Keratinocyte (primary cell): Measurements from ENCODE around the gene MAGI2. TPM values are rescaled to one million over a fixed set of nuclear protein-coding genes. Genes with fewer than 3 reads are reported as not detected.

Experiments used
- DNase-seq: peaks from one replicate; pipeline ENCODE4 v3.0.0-alpha.2; 2011; ENCODE audit warnings: low read depth, missing footprints, low spot score
- FAIRE-seq: peaks from 2 replicates; lab custom pipeline; 2011; peaks lifted over from hg19 to GRCh38; lab: Jason Lieb, UNC
- H2AFZ ChIP-seq: 2 replicates; pipeline ENCODE4 v1.6.0; 2012; ENCODE audit warnings: low read length, control low read depth, inconsistent platforms; ENCODE audit not compliant: control insufficient read depth
- H3K27ac ChIP-seq: 2 replicates; pipeline ENCODE4 v1.5.1; 2011; ENCODE audit warnings: low read length; ENCODE audit not compliant: control insufficient read depth, insufficient read depth
- H3K27me3 ChIP-seq: 3 replicates; pipeline ENCODE4 v1.6.0; 2011; ENCODE audit warnings: low read length; ENCODE audit not compliant: control insufficient read depth, insufficient read depth; ENCODE audit errors: extremely low read depth
- H3K36me3 ChIP-seq, 2 experiments: 2 replicates in 1 of 2; 3 replicates in 1 of 2; pipeline ENCODE4 v1.5.1; 2011; ENCODE audit warnings: low read length in 2 of 2, mild to moderate bottlenecking in 1 of 2; ENCODE audit not compliant: control insufficient read depth in 2 of 2, insufficient read depth in 2 of 2; ENCODE audit errors: extremely low read depth in 1 of 2
- H3K4me1 ChIP-seq: 3 replicates; pipeline ENCODE4 v1.5.1; 2011; ENCODE audit warnings: low read length; ENCODE audit not compliant: control insufficient read depth, insufficient read depth; ENCODE audit errors: extremely low read depth
- H3K4me2 ChIP-seq: 3 replicates; pipeline ENCODE4 v1.6.0; 2011; ENCODE audit warnings: low read depth, low read length; ENCODE audit not compliant: control insufficient read depth, insufficient read depth; ENCODE audit errors: extremely low read depth
- H3K4me3 ChIP-seq, 3 experiments: fragments of 200-600 bp in 1 of 3; sonication (generic) in 1 of 3; 2 replicates in 2 of 3; 3 replicates in 1 of 3; pipeline ENCODE4 v1.5.1; 2011 to 2016; ENCODE audit warnings: low read length in 3 of 3, mild to moderate bottlenecking in 3 of 3, control low read depth in 2 of 3, inconsistent platforms in 1 of 3, low read depth in 1 of 3, mixed read lengths in 1 of 3, mixed run types in 1 of 3, moderate library complexity in 1 of 3; ENCODE audit not compliant: control insufficient read depth in 2 of 3, insufficient read depth in 2 of 3; ENCODE audit errors: extremely low read depth in 1 of 3
- H3K79me2 ChIP-seq: 2 replicates; pipeline ENCODE4 v1.6.0; 2012; ENCODE audit warnings: low read length; ENCODE audit not compliant: control insufficient read depth, insufficient read depth
- H3K9ac ChIP-seq: 3 replicates; pipeline ENCODE4 v1.6.0; 2011; ENCODE audit warnings: low read length; ENCODE audit not compliant: control insufficient read depth, insufficient read depth; ENCODE audit errors: extremely low read depth
- H3K9me1 ChIP-seq: 3 replicates; pipeline ENCODE4 v1.6.0; 2011; ENCODE audit warnings: low read length; ENCODE audit not compliant: control insufficient read depth, insufficient read depth; ENCODE audit errors: extremely low read depth
- H3K9me3 ChIP-seq: 2 replicates; pipeline ENCODE4 v1.5.1; 2012; ENCODE audit warnings: low read depth, low read length; ENCODE audit not compliant: control insufficient read depth
- H4K20me1 ChIP-seq: 3 replicates; pipeline ENCODE4 v1.6.0; 2011; ENCODE audit warnings: low read length; ENCODE audit not compliant: control insufficient read depth, insufficient read depth; ENCODE audit errors: extremely low read depth
- CTCF ChIP-seq, 3 experiments: IDR thresholded peaks in 1 of 3; conservative IDR thresholded peaks in 1 of 3; optimal IDR thresholded peaks in 1 of 3; 2 replicates in 2 of 3; 3 replicates in 1 of 3; pipeline versions ENCODE3 to v1.5.1; 2011; ENCODE audit warnings: low read length in 3 of 3, mild to moderate bottlenecking in 3 of 3, moderate library complexity in 2 of 3, control low read depth in 1 of 3, inconsistent platforms in 1 of 3; ENCODE audit not compliant: insufficient read depth in 2 of 3; ENCODE audit errors: extremely low read depth in 1 of 3
- EZH2 ChIP-seq: IDR thresholded peaks from one replicate; pipeline ENCODE4 v1.6.1; 2012; ENCODE audit warnings: inconsistent platforms, mild to moderate bottlenecking, low read length, moderate library complexity
- dilution Hi-C: fragments of 300-500 bp; cut with MboI; formaldehyde crosslinking; loops from one replicate; pipeline ENCODE4 v1.7.0; 2020; ENCODE audit warnings: low sequenced_read_pairs; ENCODE audit not compliant: extremely low pct_ligation_motif_present
- polyA plus RNA-seq, 5 experiments: library from polyadenylated mRNA; depleted of rRNA in 3 of 5; stranded (reverse) in 3 of 5; stranded (forward) in 1 of 5; unstranded in 1 of 5; fragments of >200 nt; gene quantifications; 1 replicate in 1 of 5; 2 replicates in 3 of 5; 3 replicates in 1 of 5; pipeline versions ENCODE4 v1.2.1 to v1.2.3, GENCODE V29; 2011 to 2012; ENCODE audit warnings: missing spikeins in 2 of 5, low read depth in 1 of 5, low replicate concordance in 1 of 5

The MAGI2 gene
- polyA plus RNA-seq, 1 donor (not counting 4 experiments of a cell fraction or from before 2014, with no cell fraction given) = 0.07 TPM

- no peak for DNase-seq
- dilution Hi-C loops = no loop called here
- H3K27me3 ChIP-seq = no peaks in the 10 kb centered on the region
- no peaks in the 10 kb centered on the region for H3K9me1 ChIP-seq
- H2AFZ ChIP-seq = no peak overlapping the region
- no peaks in the 10 kb centered on the region for H4K20me1 ChIP-seq
- H3K9ac ChIP-seq = no peak overlapping the region
- H3K27ac ChIP-seq = no peak overlapping the region
- H3K4me1 ChIP-seq = no peaks in the 10 kb centered on the region
- no peak for TF ChIP-seq CTCF (optimal IDR thresholded peaks at IDR 0.05 in 1 of 3, IDR thresholded peaks at IDR 0.05 in 1 of 3, conservative IDR thresholded peaks at IDR 0.05 in 1 of 3; ENCODE audit: extremely low read depth in 1 of 3, insufficient read depth in 2 of 3, low read length in 3 of 3)
- no peak for TF ChIP-seq EZH2
- H3K9me3 ChIP-seq = no peaks in the 10 kb centered on the region
- no peaks in the 10 kb centered on the region for H3K79me2 ChIP-seq
- FAIRE-seq = no peak
- H3K36me3 ChIP-seq = no peaks in the 10 kb centered on the region
- H3K4me2 ChIP-seq = no peak overlapping the region
- H3K4me3 ChIP-seq = no peak overlapping the region
Observed at GRCh38 chr7:79304711-79305110, 148.8 kb downstream of the MAGI2 start.

- H3K4me3 ChIP-seq = no peak overlapping the region
- H3K79me2 ChIP-seq = no peaks in the 10 kb centered on the region
- no peaks in the 10 kb centered on the region for H3K36me3 ChIP-seq
- no peak overlapping the region for H2AFZ ChIP-seq
- no peaks in the 10 kb centered on the region for H3K9me1 ChIP-seq
- FAIRE-seq (no peak), DNase-seq (no peak)
- TF ChIP-seq EZH2 = no peak
- TF ChIP-seq CTCF (optimal IDR thresholded peaks at IDR 0.05 in 1 of 3, IDR thresholded peaks at IDR 0.05 in 1 of 3, conservative IDR thresholded peaks at IDR 0.05 in 1 of 3; ENCODE audit: extremely low read depth in 1 of 3, insufficient read depth in 2 of 3, low read length in 3 of 3) = no peak
- no peaks in the 10 kb centered on the region for H3K9me3 ChIP-seq
- H3K27ac ChIP-seq = no peak overlapping the region
- H3K4me2 ChIP-seq = no peak overlapping the region
- H4K20me1 ChIP-seq = no peaks in the 10 kb centered on the region
- H3K4me1 ChIP-seq = peaks cover 8% of the 10 kb centered on the region
- H3K27me3 ChIP-seq = no peaks in the 10 kb centered on the region
- no peak overlapping the region for H3K9ac ChIP-seq
- dilution Hi-C loops = no loop called here
Observed at GRCh38 chr7:79302293-79302692, 151.2 kb downstream of the MAGI2 start.
